Loucy (cell line): Measurements from ENCODE around the gene IRGQ.

Source experiments
- H2AFZ ChIP-seq: fragments of 200-600 bp; sonication (generic); 2 replicates; pipeline ENCODE4 v1.6.0; 2016; ENCODE audit warnings: antibody characterized with exemption, mild to moderate bottlenecking, low read length, moderate library complexity
- H3F3A ChIP-seq: fragments of 200-600 bp; 2 replicates; pipeline ENCODE4 v1.6.0; 2016; ENCODE audit warnings: antibody characterized with exemption, low read depth, mild to moderate bottlenecking
- H3K27me3 ChIP-seq: fragments of 200-600 bp; sonication (generic); 2 replicates; pipeline ENCODE4 v1.6.1; 2014; ENCODE audit warnings: low read length, mild to moderate bottlenecking; ENCODE audit not compliant: insufficient read depth, poor library complexity, severe bottlenecking
- H3K36me3 ChIP-seq: fragments of 200-600 bp; sonication (generic); 2 replicates; pipeline ENCODE4 v1.6.1; 2016; ENCODE audit warnings: low read length; ENCODE audit not compliant: insufficient read depth
- H3K4me1 ChIP-seq: fragments of 200-600 bp; sonication (generic); 2 replicates; pipeline ENCODE4 v1.5.1; 2014; ENCODE audit warnings: low read length, mild to moderate bottlenecking; ENCODE audit not compliant: insufficient read depth, poor library complexity, severe bottlenecking
- H3K4me2 ChIP-seq: fragments of 200-600 bp; sonication (generic); 2 replicates; pipeline ENCODE4 v1.6.0; 2014; ENCODE audit warnings: antibody characterized with exemption, low read length, low read depth, mild to moderate bottlenecking; ENCODE audit not compliant: poor library complexity, severe bottlenecking
- H3K4me3 ChIP-seq: fragments of 200-600 bp; sonication (generic); 2 replicates; pipeline ENCODE4 v1.5.1; 2014; ENCODE audit warnings: low read length, mild to moderate bottlenecking, mixed read lengths; ENCODE audit not compliant: poor library complexity, severe bottlenecking
- H3K79me2 ChIP-seq: fragments of 200-600 bp; sonication (generic); 2 replicates; pipeline ENCODE4 v1.6.1; 2014; ENCODE audit warnings: low read length; ENCODE audit not compliant: insufficient read depth
- H3K9ac ChIP-seq: fragments of 200-600 bp; sonication (generic); 2 replicates; pipeline ENCODE4 v1.6.0; 2014; ENCODE audit warnings: mild to moderate bottlenecking, low read depth, low read length, moderate library complexity; ENCODE audit not compliant: poor library complexity, severe bottlenecking
- H3K9me2 ChIP-seq: fragments of 200-600 bp; sonication (generic); replicated peaks from 2 replicates; pipeline ENCODE4 v1.6.1; 2016; ENCODE audit warnings: low read depth, low read length, mixed read lengths
- H3K9me3 ChIP-seq: fragments of 200-600 bp; sonication (generic); 2 replicates; pipeline ENCODE4 v1.6.1; 2014; ENCODE audit warnings: mild to moderate bottlenecking, antibody characterized with exemption, low read length, low read depth; ENCODE audit not compliant: insufficient read depth
- H4K20me1 ChIP-seq: fragments of 200-600 bp; sonication (generic); 2 replicates; pipeline ENCODE4 v1.6.0; 2014; ENCODE audit warnings: antibody characterized with exemption, low read length, mild to moderate bottlenecking; ENCODE audit not compliant: insufficient read depth, poor library complexity, severe bottlenecking
- EZH2phosphoT487 ChIP-seq: fragments of 200-600 bp; IDR thresholded peaks from 2 replicates; pipeline ENCODE4 v1.6.1; 2018; ENCODE audit warnings: antibody characterized with exemption, mild to moderate bottlenecking, moderate library complexity, borderline replicate concordance
- TF ChIP-seq, protein P1 (sequence below): fragments of 200-600 bp; sonication (generic); conservative IDR thresholded peaks from 2 replicates; pipeline ENCODE4 v1.5.1; 2014; ENCODE audit warnings: mild to moderate bottlenecking, antibody characterized with exemption, low read length

IRGQ gene

DNA sequence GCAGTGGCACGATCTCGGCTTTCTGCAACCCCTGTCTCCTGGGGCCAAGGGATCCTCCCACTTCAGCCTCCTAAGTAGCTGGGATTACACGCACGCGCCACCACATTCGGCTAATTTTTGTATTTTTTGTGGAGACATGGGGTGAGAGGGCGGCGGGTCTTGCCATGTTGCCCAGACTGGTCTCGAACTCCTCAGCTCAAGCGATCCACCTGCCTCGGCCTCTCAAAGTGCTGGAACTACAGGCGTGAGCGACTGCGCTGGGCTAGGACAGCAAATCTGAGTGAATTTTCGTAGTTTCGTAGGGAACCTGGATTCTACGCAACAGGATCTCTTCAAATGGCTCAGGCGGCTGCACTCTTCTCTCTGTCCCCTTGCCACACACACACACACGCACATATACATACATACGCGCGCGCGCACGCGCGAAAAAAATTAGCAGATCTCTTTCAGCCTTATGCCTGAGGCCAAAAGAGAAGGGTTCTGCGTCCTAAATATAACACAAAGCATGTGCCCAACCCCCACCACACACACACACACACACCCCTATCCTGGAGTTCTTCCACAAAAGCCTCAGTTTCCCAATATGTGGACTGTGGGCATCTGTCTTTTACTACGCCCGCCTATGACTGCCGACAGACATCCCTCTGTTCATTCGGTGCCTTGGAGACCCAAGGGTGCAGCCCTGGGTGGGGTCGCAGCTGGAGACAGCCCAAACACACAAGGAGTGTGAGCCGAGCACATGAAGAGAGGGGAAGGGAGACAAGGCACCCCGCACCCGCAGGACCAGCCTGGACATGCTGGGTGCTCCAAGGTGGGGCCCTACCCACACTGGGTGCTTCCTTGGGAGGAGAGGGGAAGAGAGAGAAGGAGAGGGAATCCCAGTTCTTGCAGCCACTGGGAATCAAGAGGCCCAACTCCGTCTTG lies 19.7 kb downstream of the IRGQ start:
- Histone ChIP-seq H3K9me2 (no peaks in the 10 kb centered on the region), H3F3A (no peaks in the 10 kb centered on the region), H4K20me1 (no peaks in the 10 kb centered on the region), H3K4me2 (peak overlapping the region; percentile 61), H3K27me3 (no peaks in the 10 kb centered on the region), H3K36me3 (no peaks in the 10 kb centered on the region), H3K9ac (peak overlapping the region; percentile 28), H3K4me1 (peaks cover 38% of the 10 kb centered on the region), H2AFZ (no peak overlapping the region), H3K79me2 (peaks cover 61% of the 10 kb centered on the region), H3K9me3 (no peaks in the 10 kb centered on the region), H3K4me3 (peak overlapping the region; percentile 48)
- TF ChIP-seq, protein P1, sequence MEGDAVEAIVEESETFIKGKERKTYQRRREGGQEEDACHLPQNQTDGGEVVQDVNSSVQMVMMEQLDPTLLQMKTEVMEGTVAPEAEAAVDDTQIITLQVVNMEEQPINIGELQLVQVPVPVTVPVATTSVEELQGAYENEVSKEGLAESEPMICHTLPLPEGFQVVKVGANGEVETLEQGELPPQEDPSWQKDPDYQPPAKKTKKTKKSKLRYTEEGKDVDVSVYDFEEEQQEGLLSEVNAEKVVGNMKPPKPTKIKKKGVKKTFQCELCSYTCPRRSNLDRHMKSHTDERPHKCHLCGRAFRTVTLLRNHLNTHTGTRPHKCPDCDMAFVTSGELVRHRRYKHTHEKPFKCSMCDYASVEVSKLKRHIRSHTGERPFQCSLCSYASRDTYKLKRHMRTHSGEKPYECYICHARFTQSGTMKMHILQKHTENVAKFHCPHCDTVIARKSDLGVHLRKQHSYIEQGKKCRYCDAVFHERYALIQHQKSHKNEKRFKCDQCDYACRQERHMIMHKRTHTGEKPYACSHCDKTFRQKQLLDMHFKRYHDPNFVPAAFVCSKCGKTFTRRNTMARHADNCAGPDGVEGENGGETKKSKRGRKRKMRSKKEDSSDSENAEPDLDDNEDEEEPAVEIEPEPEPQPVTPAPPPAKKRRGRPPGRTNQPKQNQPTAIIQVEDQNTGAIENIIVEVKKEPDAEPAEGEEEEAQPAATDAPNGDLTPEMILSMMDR = no peak
- no peak for TF ChIP-seq EZH2phosphoT487

DNA sequence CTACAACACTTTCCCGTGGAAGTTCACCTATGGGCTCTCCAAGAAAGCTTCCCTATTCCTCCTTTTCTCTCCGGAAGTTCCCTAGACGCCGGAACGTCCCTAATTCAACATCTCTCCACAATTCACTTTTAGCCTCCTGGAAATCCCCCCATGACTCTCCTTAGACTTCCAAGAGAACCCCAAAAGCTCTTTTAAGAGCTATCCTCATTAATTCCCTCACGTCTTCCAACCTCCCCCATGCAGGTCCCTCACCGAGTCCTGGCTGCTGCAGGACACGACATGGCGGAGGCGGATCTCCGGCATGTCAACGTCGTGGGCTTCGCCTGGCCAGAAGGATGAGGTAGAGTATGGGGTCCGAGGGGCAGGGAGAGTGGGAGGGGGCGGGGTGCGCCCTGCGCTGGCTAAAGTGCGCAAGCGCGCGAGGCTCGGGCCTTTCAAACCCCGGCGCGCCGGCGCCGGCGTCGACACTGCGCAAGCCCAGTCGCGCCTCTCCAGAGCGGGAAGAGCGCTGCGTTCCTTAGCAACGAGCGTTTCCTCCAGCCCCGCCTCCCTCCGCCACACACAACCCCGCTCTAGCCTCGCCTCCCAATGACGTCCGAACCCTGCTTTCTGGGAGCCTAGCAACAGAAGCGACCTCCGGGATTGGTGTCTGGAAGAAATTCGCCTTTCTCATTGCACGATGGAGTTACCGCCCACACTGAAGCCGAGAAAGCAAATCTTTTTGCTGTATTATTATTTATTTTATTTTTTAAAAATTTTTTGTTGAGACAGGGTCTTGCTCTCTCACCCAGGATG lies 20.6 kb downstream of the IRGQ start, which contains the start of the genes PINLYP and XRCC1:
TSS of gene PINLYP (plus strand) at position 646 of the 795 bp plus-strand sequence. CDS start 1,391 bp downstream, outside the sequence.
TSS of gene XRCC1 (minus strand) at position 372 of the 795 bp plus-strand sequence. CDS start at position 303, 69 bp downstream.
- Histone ChIP-seq H3K79me2 (peaks cover 59% of the 10 kb centered on the region), H2AFZ (peak within 1 kb of the TSS; percentile 64), H3K9me3 (no peaks in the 10 kb centered on the region), H3K4me3 (peak within 1 kb of the TSS; percentile 85), H4K20me1 (no peaks in the 10 kb centered on the region), H3K9me2 (no peaks in the 10 kb centered on the region), H3K4me1 (peaks cover 37% of the 10 kb centered on the region), H3K36me3 (no peaks in the 10 kb centered on the region), H3K27me3 (no peaks in the 10 kb centered on the region), H3F3A (no peaks in the 10 kb centered on the region), H3K9ac (peak within 1 kb of the TSS; percentile 98), H3K4me2 (peak within 1 kb of the TSS; percentile 100)
- TF ChIP-seq, protein P1 = no peak
- TF ChIP-seq EZH2phosphoT487 = no peak

DNA sequence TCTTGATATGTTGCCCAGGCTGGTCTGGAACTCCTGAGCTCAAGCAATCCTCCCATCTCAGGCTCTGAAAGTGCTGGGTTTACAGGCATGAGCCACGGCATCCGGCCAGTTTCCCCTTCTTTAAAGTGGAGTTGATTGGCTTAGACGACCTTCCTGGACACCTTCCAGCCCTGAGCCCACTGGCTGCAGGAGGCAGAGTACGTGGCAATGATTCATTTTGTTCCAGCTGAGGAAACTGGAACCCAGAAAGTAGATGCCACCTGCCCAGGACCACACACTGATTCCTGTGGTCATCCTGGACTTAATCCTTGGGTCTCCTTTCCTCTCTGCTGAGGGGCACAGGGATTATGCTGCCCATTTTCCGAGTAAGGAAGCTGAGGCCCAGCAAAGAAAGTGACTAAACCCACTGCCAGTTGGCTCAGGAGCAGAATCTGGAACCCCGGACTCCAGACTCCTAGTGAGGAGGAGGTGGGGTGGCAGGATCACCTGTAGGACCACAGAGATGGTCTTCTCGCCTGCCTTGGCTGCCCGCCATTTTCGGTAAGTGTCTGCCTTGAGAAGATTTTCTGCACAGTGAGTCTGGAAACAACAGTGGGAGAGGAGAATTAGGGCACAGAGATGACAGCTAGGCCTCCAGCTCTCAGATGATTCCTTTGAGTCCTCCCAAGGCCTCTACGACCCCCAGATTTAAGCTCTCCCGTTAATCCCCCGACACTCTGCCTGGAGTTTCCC lies 21.3 kb downstream of the IRGQ start:
- no peaks in the 10 kb centered on the region for H3F3A ChIP-seq
- H3K4me1 ChIP-seq = peaks cover 31% of the 10 kb centered on the region
- H2AFZ ChIP-seq = no peak overlapping the region
- H3K4me3 ChIP-seq = peak overlapping the region; percentile 85
- no peaks in the 10 kb centered on the region for H3K9me3 ChIP-seq
- no peaks in the 10 kb centered on the region for H3K9me2 ChIP-seq
- H3K27me3 ChIP-seq = no peaks in the 10 kb centered on the region
- TF ChIP-seq, protein P1 = no peak
- no peak for TF ChIP-seq EZH2phosphoT487
- peaks cover 60% of the 10 kb centered on the region for H3K79me2 ChIP-seq
- no peaks in the 10 kb centered on the region for H4K20me1 ChIP-seq
- H3K4me2 ChIP-seq = peak overlapping the region; percentile 100
- H3K36me3 ChIP-seq = no peaks in the 10 kb centered on the region
- peak overlapping the region; percentile 98 for H3K9ac ChIP-seq
